Mesenchymal stem cell (in vitro differentiated cells and primary cell): Measurements from ENCODE around the gene TMEM51.
"Not testable (repeated sequence)": the region's sequence is repeated elsewhere in the genome, so short reads cannot be mapped to it uniquely, and the experiment has no call there.

Experiments used
- DNase-seq: peaks from one replicate; pipeline ENCODE4 v3.0.0-alpha.2; 2013
- H2AFZ ChIP-seq: one replicate; pipeline ENCODE4 v1.6.1; 2013; ENCODE audit warnings: low read depth, mild to moderate bottlenecking, control low read depth, inconsistent platforms, low read length, moderate library complexity
- H2AK5ac ChIP-seq: 2 replicates; pipeline ENCODE4 v1.6.1; 2013; ENCODE audit warnings: low read length, moderate library complexity, mild to moderate bottlenecking, inconsistent platforms; ENCODE audit not compliant: severe bottlenecking
- H2BK120ac ChIP-seq: one replicate; pipeline ENCODE4 v1.6.1; 2013; ENCODE audit warnings: low read depth, mild to moderate bottlenecking, inconsistent platforms, low read length, moderate library complexity
- H2BK12ac ChIP-seq, 2 experiments: one replicate each; pipeline ENCODE4 v1.6.1; 2013; ENCODE audit warnings: inconsistent platforms in 2 of 2, low read length in 2 of 2, mild to moderate bottlenecking in 2 of 2, moderate library complexity in 2 of 2, control low read depth in 1 of 2
- H2BK15ac ChIP-seq: one replicate; pipeline ENCODE4 v1.6.1; 2013; ENCODE audit warnings: mild to moderate bottlenecking, low read depth, inconsistent platforms; ENCODE audit not compliant: poor library complexity, severe bottlenecking
- H2BK5ac ChIP-seq: 2 replicates; pipeline ENCODE4 v1.6.1; 2013; ENCODE audit warnings: low read depth, mild to moderate bottlenecking, low read length, control low read depth, inconsistent platforms; ENCODE audit not compliant: poor library complexity, severe bottlenecking
- H3K14ac ChIP-seq, 2 experiments: one replicate each; pipeline ENCODE4 v1.6.1; 2013; ENCODE audit warnings: inconsistent platforms in 2 of 2, low read length in 2 of 2, control low read depth in 1 of 2, mild to moderate bottlenecking in 1 of 2, moderate library complexity in 1 of 2
- H3K18ac ChIP-seq, 2 experiments: one replicate each; pipeline ENCODE4 v1.6.1; 2013; ENCODE audit warnings: inconsistent platforms in 2 of 2, low read length in 2 of 2, control low read depth in 1 of 2, low read depth in 1 of 2, mild to moderate bottlenecking in 1 of 2
- H3K23ac ChIP-seq, 2 experiments: one replicate each; pipeline ENCODE4 v1.6.1; 2013; ENCODE audit warnings: inconsistent platforms in 2 of 2, low read length in 2 of 2, mild to moderate bottlenecking in 2 of 2, moderate library complexity in 2 of 2, control low read depth in 1 of 2
- H3K27ac ChIP-seq: 2 replicates; pipeline ENCODE4 v1.5.1; 2013; ENCODE audit warnings: mild to moderate bottlenecking, moderate library complexity, low read length, control low read depth, inconsistent platforms; ENCODE audit not compliant: poor library complexity, severe bottlenecking
- H3K27me3 ChIP-seq, 2 experiments: 2 replicates each; pipeline versions ENCODE4 v1.6.1 to v1.7.0; 2013; ENCODE audit warnings: low read length in 2 of 2, mild to moderate bottlenecking in 2 of 2, moderate library complexity in 2 of 2, control low read depth in 1 of 2, inconsistent platforms in 1 of 2; ENCODE audit not compliant: control insufficient read depth in 1 of 2, insufficient read depth in 1 of 2
- H3K36me3 ChIP-seq, 2 experiments: 2 replicates each; pipeline versions ENCODE4 v1.6.1 to v1.7.0; 2013; ENCODE audit warnings: low read length in 2 of 2, control low read depth in 1 of 2, inconsistent platforms in 1 of 2, low read depth in 1 of 2, mild to moderate bottlenecking in 1 of 2; ENCODE audit not compliant: insufficient read depth in 2 of 2, control insufficient read depth in 1 of 2
- H3K4ac ChIP-seq, 2 experiments: one replicate each; pipeline ENCODE4 v1.6.1; 2013; ENCODE audit warnings: inconsistent platforms in 2 of 2, low read length in 2 of 2, mild to moderate bottlenecking in 2 of 2, moderate library complexity in 2 of 2, control low read depth in 1 of 2, low read depth in 1 of 2
- H3K4me1 ChIP-seq: 2 replicates; pipeline ENCODE4 v1.6.1; 2013; ENCODE audit warnings: low read depth, low read length, control low read depth; ENCODE audit not compliant: control insufficient read depth, insufficient read depth
- H3K4me2 ChIP-seq: 2 replicates; pipeline ENCODE4 v1.6.1; 2013; ENCODE audit warnings: low read length, mild to moderate bottlenecking, inconsistent platforms; ENCODE audit not compliant: poor library complexity, severe bottlenecking
- H3K4me3 ChIP-seq, 2 experiments: 2 replicates each; pipeline versions ENCODE4 v1.5.1 to v1.7.0; 2013; ENCODE audit warnings: low read length in 2 of 2, mild to moderate bottlenecking in 2 of 2, control low read depth in 1 of 2, low read depth in 1 of 2; ENCODE audit not compliant: insufficient read depth in 1 of 2
- H3K79me1 ChIP-seq: replicated peaks from 2 replicates; pipeline ENCODE4 v1.6.1; 2013; ENCODE audit warnings: mild to moderate bottlenecking, control low read depth, low read length, inconsistent platforms; ENCODE audit not compliant: poor library complexity, severe bottlenecking
- H3K9ac ChIP-seq: 2 replicates; pipeline ENCODE4 v1.7.0; 2013; ENCODE audit warnings: mild to moderate bottlenecking, low read length, moderate library complexity
- H3K9me3 ChIP-seq: 2 replicates; pipeline ENCODE4 v1.7.0; 2013; ENCODE audit warnings: mild to moderate bottlenecking, low read length; ENCODE audit not compliant: control insufficient read depth
- H4K8ac ChIP-seq: one replicate; pipeline ENCODE4 v1.6.1; 2013; ENCODE audit warnings: inconsistent platforms, mild to moderate bottlenecking, low read length, moderate library complexity
- H4K91ac ChIP-seq: one replicate; pipeline ENCODE4 v1.6.1; 2013; ENCODE audit warnings: mild to moderate bottlenecking, low read length, inconsistent platforms
- WGBS: methylation state at CpG from one replicate; pipeline ENCODE4 v1.1.7; 2013; ENCODE audit warnings: mixed read lengths; 5-methylcytosine and 5-hydroxymethylcytosine counted together

Gene TMEM51

GRCh38 chr1:15173863-15174614, 20.5 kb downstream of the TMEM51 start:
- Histone ChIP-seq H2BK15ac (no peak overlapping the region), H2AK5ac (no peak overlapping the region), H4K91ac (no peak overlapping the region), H3K14ac (no peak overlapping the region), H3K79me1 (peaks cover 24% of the 10 kb centered on the region), H3K27me3 (no peaks in the 10 kb centered on the region), H3K36me3 (peaks cover 0 to 3% of the 10 kb centered on the region in 2 experiments), H4K8ac (no peak overlapping the region), H3K27ac (no peak overlapping the region), H3K4me1 (peaks cover 32% of the 10 kb centered on the region), H3K23ac (no peak overlapping the region), H3K18ac (no peak overlapping the region), H2BK120ac (no peak overlapping the region), H2BK5ac (no peak overlapping the region), H3K4me2 (no peak overlapping the region), H3K9ac (no peak overlapping the region), H3K4me3 (no peak overlapping the region), H2AFZ (no peak overlapping the region), H2BK12ac (no peak overlapping the region), H3K4ac (no peak overlapping the region), H3K9me3 (no peaks in the 10 kb centered on the region)
- no peak for DNase-seq
- WGBS, result 92% methylated on average over 9 of the region's 11 CpGs

- no peak overlapping the region for H3K27ac ChIP-seq
- peaks cover 34% of the 10 kb centered on the region for H3K4me1 ChIP-seq
- H2AFZ ChIP-seq, result no peak overlapping the region
- no peak overlapping the region for H2BK15ac ChIP-seq
- DNase-seq, result no peak
- peaks cover 0 to 3% of the 10 kb centered on the region in 2 experiments for H3K36me3 ChIP-seq
- H4K8ac ChIP-seq, result no peak overlapping the region
- no peak overlapping the region for H3K23ac ChIP-seq
- H3K27me3 ChIP-seq, result no peaks in the 10 kb centered on the region
- no peaks in the 10 kb centered on the region for H3K9me3 ChIP-seq
- WGBS, result 72% methylated on average over 2 of the region's 3 CpGs
- no peak overlapping the region for H3K4me2 ChIP-seq
- H4K91ac ChIP-seq, result no peak overlapping the region
- no peak overlapping the region for H3K14ac ChIP-seq
- H2BK12ac ChIP-seq, result no peak overlapping the region
- H3K4me3 ChIP-seq, result no peak overlapping the region
- no peak overlapping the region for H2BK5ac ChIP-seq
- peaks cover 22% of the 10 kb centered on the region for H3K79me1 ChIP-seq
- H3K4ac ChIP-seq, result no peak overlapping the region
- H3K9ac ChIP-seq, result no peak overlapping the region
- no peak overlapping the region for H2BK120ac ChIP-seq
- H2AK5ac ChIP-seq, result no peak overlapping the region
- no peak overlapping the region for H3K18ac ChIP-seq
These were observed 21.1 kb downstream of the TMEM51 start for GRCh38 chr1:15174615-15174983.

- WGBS, result 98% methylated on average over 4 of the region's 6 CpGs
- H2AFZ ChIP-seq, result not testable (repeated sequence)
These were observed 22.0 kb downstream of the TMEM51 start for GRCh38 chr1:15175324-15176094.

GRCh38 chr1:15176120-15176519, 22.6 kb downstream of the TMEM51 start:
- Histone ChIP-seq H2BK5ac (no peak overlapping the region), H4K8ac (no peak overlapping the region), H3K36me3 (peaks cover 0 to 3% of the 10 kb centered on the region in 2 experiments), H2BK120ac (no peak overlapping the region), H3K9ac (no peak overlapping the region), H2AFZ (no peak overlapping the region), H2BK15ac (no peak overlapping the region), H3K4me2 (no peak overlapping the region), H2BK12ac (peak overlapping the region in 1 of 2 experiments; percentile 45), H3K27ac (no peak overlapping the region), H3K4me1 (peaks cover 40% of the 10 kb centered on the region), H3K23ac (no peak overlapping the region), H3K18ac (peak overlapping the region in 1 of 2 experiments; percentile 67), H3K4me3 (no peak overlapping the region), H3K4ac (peak overlapping the region in 1 of 2 experiments; percentile 60), H3K79me1 (peaks cover 23% of the 10 kb centered on the region), H3K27me3 (no peaks in the 10 kb centered on the region), H2AK5ac (peak overlapping the region; percentile 65), H3K9me3 (no peaks in the 10 kb centered on the region), H3K14ac (no peak overlapping the region), H4K91ac (no peak overlapping the region)
- whole genome bisulfite sequencing, result 94% methylated on average over 7 of the region's 7 CpGs
- DNase-seq, result no peak

More at GRCh38 chr1:15175324-15176094, 22.0 kb downstream of the TMEM51 start:
- not testable (repeated sequence) for H3K9me3 ChIP-seq, H3K4me3 ChIP-seq, H3K9ac ChIP-seq, H3K18ac ChIP-seq, H2AK5ac ChIP-seq, H2BK120ac ChIP-seq, H2BK12ac ChIP-seq, H3K27me3 ChIP-seq, H3K4ac ChIP-seq, H3K27ac ChIP-seq, H3K36me3 ChIP-seq, H3K23ac ChIP-seq, H4K91ac ChIP-seq, H3K4me2 ChIP-seq, H2BK5ac ChIP-seq, H3K14ac ChIP-seq, H4K8ac ChIP-seq, DNase-seq, H2BK15ac ChIP-seq
- H3K79me1 ChIP-seq, result peaks cover 22% of the 10 kb centered on the region
- H3K4me1 ChIP-seq, result peaks cover 38% of the 10 kb centered on the region
